ENCODE data around the gene TRAF3.

TRAF3 gene

DNA sequence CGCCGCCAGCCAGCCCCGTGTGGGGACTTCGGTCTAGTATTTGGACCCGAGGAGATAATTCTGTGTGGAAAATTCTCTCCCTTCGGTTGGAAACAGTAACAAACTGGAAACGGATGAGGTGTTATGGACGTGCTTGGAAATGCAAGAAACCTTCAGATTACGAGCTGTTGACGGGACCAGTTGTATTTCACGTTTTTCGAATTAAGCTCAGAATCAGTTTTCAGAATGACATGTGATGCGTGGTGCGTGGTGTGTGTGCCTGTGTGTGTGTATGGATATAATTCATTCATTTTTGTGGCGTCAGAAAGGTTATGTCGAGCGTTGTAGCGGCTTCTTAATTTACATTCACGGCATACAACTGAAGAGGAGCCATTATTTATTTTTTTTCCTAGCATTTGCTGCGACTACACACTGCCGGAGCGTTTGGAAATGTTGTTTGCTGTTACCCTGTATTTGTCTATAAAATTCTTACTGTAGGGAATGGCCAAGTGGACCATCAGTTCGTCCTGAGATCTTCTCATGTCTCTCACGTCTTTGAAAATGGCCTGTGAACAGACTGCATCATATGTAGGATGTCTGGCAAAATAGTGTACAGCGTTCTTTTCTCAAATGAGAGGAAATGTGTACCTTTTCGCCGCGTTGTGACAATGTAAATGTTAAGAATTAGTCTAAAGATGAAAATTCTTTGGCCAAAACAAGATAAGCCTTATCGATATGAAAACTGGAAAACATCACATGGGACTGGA lies 1.3 kb downstream of the TRAF3 start:
- no peak for DNase-seq (ENCODE audit: low read depth, low spot score)

DNA sequence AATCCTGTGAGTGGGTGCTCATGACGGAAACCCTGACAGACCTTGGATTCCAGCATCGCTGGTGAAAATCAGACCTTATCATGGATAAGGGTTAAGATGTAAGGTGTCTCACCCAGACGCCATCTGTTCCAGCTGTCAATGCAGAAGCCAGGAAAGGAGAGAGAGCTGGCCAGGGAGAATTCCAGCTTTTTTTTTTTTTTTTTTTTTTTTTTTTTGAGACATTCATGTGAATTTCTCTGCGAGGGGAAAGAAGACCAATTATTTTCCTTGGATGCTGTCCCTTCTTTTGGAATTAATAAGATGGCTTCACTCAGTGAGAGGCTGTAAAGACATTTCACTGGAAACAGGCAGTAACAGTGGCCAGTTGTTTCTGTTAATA lies 1.8 kb downstream of the TRAF3 start:
- no peak for DNase-seq (ENCODE audit: low read depth, low spot score)

DNA sequence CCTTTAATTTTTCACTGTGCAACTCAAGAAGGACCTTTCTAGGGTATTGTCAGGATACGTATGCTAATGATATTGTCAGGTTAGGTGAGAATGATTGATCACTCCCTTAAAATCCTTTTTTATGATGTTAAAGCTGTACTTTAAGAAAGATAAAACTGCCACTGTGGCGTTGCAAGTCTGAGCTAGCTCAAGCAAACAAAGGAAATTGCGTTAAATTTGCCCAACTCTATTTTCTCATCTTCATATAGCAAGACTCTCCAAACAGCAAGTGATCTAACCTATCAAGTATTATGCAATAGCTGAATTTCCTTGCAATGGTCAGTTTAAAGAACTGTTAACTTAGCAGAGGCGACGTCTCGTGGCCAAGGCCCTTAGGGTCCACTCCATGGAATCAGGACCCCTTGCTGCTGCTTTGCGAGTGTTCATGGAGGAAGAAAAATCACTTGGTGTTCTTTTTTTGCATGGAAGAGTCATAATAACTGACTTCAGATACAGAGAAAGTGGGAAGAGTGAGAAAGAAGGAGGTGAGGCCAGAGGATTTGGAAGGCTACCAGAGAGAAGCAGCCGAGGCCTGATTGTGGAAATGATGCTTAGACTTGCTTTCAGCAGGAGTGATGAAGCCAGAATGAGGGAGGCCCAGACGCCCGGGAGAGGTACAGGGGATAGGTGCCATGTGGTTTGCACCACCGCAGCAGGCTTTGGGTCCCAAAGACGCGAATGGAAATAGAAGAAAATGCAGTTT lies 2.5 kb downstream of the TRAF3 start:
- no peak for DNase-seq (ENCODE audit: low read depth, low spot score)

- DNase-seq (ENCODE audit: low read depth, low spot score), result no peak
Observed at GRCh38 chr14:102781063-102781462, 3.8 kb downstream of the TRAF3 start.

DNA sequence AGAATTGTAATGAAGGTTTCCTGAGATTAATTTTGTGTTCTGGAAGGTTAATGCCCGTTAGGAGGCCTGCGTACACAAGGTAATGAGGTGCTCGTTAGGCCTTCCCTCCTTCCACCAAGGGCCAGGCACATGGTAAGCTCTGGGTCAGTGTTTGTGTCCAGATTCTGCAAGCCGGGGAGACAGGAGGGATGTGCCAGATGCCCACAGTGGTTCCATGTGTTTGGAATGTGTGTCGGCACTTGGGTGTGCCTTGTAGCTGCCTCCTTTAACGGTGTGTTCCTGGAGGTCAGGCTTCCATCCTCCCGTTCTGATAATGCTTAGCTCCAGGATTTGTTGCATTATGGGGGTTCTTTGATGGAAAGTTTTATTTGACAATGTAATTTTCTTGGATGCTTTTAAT lies 5.7 kb downstream of the TRAF3 start:
- no peak for DNase-seq (ENCODE audit: low read depth, low spot score)

- DNase-seq (ENCODE audit: low read depth, low spot score), result no peak
Observed at GRCh38 chr14:102784892-102785594, 7.8 kb downstream of the TRAF3 start.

DNA sequence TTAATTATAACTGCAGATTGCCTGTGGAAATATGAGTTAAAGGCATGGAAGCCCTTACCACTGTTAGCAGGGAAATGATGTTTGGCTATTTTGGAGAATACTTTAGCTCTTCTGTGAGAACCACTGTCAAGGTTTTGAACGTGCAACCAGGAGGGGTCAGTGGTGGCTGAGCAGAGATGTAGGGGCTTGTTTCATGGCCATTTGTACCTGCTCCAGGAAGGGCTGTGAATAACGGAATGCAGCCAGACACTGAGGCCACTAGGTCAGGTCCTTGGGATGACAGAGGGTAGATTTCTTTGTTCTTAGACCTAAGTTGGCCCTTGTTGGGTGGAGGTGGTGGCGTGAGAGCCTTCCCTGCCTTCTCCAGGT lies 8.3 kb downstream of the TRAF3 start:
- DNase-seq (ENCODE audit: low read depth, low spot score), result no peak

- DNase-seq (ENCODE audit: low read depth, low spot score), result no peak
Observed at GRCh38 chr14:102786768-102787167, 9.5 kb downstream of the TRAF3 start.

DNA sequence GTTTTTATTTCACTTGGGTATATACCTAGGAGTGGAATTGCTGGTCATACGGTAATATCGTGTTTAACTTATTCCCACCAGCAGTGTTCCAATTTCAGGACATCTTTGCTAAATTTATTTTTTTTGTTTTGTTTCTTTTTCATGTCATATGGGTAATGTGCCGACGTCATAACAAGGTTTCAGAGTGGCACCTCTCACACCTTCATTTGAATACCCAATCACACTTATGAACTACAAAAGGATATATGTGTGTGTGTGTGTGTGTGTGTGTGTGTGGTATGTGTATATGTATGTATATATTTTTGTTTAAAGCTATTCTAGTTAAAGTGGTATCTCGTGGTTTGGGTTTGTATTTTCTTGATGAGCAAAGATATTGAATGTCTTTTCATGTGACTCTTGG lies 12.1 kb downstream of the TRAF3 start:
- no peak for DNase-seq (ENCODE audit: low read depth, low spot score)

GRCh38 chr14:102793531-102794328 lies 16.5 kb downstream of the TRAF3 start:
- DNase-seq (ENCODE audit: low read depth, low spot score), result no peak

DNA sequence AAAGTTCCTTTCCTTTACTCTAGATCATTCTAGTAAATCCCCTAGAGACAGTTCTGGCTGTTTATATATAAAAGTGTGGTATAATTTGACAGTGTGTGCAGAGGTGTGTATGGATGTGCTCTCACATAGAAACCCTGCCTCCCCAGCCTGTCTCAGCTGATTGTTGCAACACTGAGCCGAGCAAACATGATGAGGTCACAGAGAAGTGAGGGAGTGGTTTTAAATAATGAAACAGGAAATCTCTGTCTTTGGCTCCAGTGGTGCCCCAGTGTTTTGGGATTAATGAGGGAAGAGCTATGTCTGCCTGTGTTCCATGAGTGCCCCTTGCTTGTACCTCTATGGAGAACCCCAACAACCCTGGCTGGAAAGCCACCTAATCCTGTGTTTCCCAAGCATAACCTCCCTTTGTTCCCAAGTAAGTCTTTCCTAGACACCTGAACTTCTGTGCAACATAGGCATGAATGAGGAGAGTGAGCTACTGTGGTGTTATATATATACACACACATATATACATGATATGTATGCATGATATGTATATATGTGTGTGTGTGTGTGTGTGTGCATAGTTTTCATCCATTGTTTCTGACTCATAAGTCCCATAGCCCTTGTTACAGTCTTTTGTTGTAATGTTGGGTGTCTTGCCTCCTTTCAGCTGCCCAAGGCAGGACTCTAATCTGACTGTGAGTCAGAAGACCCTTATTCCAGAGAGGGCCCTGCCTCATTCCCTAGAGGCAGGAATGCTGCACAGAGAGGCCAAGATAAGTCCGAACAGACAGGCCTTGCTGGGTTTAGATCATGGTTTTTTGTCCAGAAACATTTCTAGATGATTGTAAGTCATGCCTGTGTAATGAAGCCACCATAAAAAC lies 18.0 kb downstream of the TRAF3 start:
- DNase-seq (ENCODE audit: low read depth, low spot score), result no peak

DNA sequence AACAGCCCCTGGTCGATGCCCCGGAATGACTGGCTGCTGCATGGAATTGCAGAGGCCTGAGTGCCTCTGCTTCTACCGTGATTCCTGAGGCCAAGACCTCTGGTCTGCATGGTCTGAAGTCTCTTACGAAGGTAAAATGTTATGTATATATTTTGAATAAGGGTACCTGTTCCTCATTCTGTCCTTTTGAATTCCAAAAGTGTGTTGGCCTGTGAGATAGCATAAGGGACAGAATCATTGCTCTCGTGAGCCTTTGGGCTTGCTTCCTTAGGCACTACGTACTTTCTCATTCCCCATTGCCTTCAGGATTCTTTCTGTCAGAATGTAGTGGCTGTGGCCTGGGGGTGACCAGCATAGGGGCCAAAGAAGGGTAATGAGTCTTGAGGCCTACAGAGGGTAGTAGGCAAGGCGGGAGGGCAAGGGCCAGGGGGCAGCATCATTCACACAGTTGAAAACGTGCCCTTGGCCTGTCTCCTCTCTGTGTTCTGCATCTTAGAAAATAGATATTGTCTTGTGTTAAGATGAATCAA lies 19.5 kb downstream of the TRAF3 start:
- DNase-seq (ENCODE audit: low read depth, low spot score), result no peak

DNA sequence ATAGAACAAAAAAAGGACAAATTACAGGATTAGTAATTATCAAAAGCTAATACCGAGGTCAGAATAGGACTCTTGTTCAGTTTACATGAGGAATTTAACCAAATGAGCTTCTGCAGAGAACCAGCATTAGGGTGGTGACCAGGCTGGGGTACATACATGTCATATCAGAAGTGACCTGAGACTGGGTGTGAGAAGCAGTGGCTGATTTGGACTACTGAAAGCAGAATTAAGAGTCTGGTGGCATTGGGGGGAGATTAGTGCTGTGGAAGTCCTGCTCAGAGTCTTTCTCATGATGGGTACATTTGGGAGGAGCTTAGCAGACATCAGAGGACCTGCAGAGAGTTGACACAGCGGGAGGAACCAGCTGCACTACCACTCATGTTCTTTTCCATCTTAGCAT lies 21.7 kb downstream of the TRAF3 start:
- DNase-seq (ENCODE audit: low read depth, low spot score), result no peak

GRCh38 chr14:102799684-102800562 lies 22.7 kb downstream of the TRAF3 start:
- DNase-seq (ENCODE audit: low read depth, low spot score), result no peak

DNA sequence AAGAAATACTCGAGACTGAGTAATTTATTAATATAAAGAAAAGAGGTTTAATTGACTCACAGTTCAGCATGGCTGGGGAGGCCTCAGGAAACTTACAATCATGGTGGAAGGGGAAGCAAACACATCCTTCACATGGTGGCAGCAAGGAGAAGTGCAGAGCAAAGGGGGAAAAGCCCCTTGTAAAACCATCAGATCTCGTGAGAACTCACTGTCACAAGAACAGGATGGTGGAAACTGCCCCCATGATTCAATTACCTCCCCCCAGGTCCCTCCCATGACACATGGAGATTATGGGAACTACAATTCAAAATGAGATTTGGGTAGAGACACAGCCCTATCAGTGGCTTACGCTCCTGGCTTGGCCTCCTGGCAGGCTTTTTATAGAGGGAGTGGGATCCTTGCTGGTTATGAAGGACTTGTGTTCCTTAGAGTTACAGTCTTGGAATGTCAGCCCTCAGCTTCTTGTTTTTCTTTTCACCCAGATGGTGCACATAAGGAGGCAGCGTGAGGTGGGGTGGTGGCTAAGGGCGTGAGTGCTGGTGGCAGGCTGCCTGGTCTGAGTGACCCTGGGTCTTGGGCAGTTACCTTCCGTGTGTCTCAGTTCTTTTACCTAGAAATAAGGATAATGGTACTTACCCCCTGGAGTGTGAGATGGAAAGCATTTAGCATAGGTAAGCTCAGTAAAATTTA lies 25.7 kb downstream of the TRAF3 start:
- DNase-seq (ENCODE audit: low read depth, low spot score), result no peak

- no peak for DNase-seq (ENCODE audit: low read depth, low spot score)
Observed at GRCh38 chr14:102804858-102805257, 27.6 kb downstream of the TRAF3 start.

DNA sequence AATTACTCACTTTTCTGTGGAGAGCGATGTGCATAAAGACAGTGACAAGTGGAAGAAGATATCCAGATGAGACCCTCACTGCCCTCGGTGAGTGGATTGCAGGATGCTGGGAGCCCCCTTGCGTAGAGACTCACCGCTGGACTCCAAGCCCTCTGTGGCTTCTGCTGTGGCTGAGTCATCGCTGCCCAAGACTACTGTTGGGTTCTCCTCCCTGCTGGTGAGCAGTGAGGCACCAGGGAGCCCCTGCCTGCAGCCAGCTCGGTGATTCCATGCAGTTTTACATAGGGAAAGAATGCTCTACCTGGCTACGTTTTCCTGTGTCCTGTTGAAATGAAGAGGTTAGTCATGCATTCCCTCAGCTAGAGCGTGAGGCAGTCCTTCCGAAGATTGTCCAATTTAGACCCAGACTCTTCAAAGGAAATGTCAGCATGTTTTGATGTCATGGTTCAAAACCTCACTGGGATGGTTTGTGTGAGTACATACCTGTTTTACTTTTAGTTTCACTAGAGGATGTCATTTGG lies 28.2 kb downstream of the TRAF3 start:
- DNase-seq (ENCODE audit: low read depth, low spot score), result no peak

DNA sequence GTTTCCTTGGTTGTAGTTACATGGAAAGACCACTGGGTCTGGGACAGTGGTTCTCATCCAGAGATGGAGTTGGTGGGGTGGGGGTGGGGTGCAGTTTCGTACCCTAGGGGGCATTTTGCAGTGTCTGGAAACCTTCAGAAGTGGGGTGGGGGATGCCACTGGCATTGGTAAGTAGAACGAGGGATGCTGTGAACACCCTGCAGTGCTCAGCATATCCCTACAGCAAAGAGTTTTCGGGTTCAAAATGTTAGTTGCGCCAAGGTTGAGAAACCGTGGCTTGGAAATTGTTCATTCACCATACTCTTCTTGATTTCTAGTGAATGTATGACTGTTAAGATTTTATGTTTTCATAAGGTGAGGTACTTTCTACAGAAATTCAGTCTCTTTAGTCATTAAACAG lies 28.7 kb downstream of the TRAF3 start:
- DNase-seq (ENCODE audit: low read depth, low spot score), result no peak

DNA sequence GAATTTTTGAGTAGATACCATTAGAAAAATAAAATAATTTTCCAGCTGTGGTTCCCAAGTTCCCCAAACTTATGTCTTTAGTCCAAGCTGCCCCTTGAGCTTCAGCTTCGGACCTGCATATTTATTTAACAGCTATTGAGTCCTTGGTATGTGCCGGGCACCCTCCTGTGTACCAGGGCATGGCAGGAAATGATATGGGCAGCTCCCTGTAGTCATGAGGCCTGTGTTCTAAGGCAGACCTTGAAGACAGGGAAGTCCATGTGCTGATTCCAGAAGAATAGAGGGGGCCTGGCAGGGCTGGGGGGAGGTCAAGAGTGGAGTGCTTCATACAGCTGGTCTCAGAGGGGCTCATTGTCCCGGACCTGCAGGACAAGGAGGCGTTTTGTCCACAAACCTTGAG lies 29.2 kb downstream of the TRAF3 start:
- DNase-seq (ENCODE audit: low read depth, low spot score), result no peak

Measured in activated CD4-positive, CD25-positive, alpha-beta regulatory T cell treated with anti-CD3 and anti-CD28 coated beads, Interleukin-2, amount 50 U/mL, for 16 hours (primary cell).